GM19452 (cell line): Measurements from ENCODE around the gene DGKZ.
A peak's percentile ranks its signal among the peaks of the same experiment; 100 is the strongest.

Source experiments
- ATAC-seq: cut with Tn5 transposase; IDR thresholded peaks from one replicate; pipeline ENCODE4 v1.9.1; 2021; ENCODE audit not compliant: unreplicated experiment

Gene DGKZ

GRCh38 chr11:46392421-46393230 is 45.4 kb downstream of the DGKZ start:
- ATAC-seq, result peak; percentile 51

- ATAC-seq, result no peak
Measured at GRCh38 chr11:46393231-46393616, 46.0 kb downstream of the DGKZ start.

- no peak for ATAC-seq
Measured at GRCh38 chr11:46393759-46394158, 46.5 kb downstream of the DGKZ start.

DNA sequence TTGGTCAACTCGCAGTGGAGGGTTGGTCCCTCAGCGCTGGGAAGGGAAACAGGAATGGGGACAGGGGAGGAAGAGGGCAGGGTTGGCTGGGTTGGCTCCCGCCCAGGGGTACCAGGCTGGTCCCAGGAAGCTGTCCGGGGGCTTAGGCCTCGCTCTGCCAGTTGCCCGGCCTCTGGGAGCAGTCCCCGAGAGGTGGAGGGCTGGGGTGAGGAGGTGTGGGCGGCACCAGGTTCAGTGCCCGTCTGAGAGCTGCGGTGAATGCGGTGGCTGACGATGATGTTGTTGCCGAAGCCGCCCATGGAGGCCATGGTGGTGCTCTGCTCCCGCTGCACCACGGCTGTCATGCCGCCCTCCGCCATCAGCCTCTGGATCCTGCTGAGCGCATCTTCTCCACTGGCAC is 50.3 kb downstream of the DGKZ start:
- ATAC-seq, result no peak

GRCh38 chr11:46402957-46403902 is 56.0 kb downstream of the DGKZ start:
- ATAC-seq, result no peak

DNA sequence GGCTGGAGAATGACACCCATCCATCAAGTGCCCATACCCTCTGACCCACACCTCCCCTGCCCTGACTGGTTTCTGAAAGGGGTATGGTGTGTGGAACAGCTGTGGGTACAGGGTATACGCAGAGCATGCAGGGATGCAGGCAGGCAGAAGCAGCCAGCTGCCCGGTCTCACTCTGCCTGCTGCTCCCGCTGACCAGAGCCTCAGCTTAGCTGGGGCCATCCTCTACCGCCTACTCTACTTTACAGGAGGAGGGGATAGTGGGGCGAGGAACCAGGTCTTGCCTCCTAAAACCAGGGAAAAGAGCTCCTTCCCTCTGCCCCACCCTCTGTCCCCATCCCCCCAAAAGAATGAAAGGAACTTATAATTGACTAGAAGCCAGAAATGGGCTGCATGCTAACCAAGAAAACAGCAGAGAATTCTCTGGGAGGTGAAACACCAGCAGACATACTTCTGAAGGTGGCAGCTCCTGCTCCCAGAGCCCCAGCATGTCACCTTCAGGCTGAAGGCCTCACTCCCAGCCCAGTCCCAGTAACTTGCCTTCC is 57.3 kb downstream of the DGKZ start:
- no peak for ATAC-seq

GRCh38 chr11:46407635-46408034 is 60.4 kb downstream of the DGKZ start:
- ATAC-seq, result no peak

DNA sequence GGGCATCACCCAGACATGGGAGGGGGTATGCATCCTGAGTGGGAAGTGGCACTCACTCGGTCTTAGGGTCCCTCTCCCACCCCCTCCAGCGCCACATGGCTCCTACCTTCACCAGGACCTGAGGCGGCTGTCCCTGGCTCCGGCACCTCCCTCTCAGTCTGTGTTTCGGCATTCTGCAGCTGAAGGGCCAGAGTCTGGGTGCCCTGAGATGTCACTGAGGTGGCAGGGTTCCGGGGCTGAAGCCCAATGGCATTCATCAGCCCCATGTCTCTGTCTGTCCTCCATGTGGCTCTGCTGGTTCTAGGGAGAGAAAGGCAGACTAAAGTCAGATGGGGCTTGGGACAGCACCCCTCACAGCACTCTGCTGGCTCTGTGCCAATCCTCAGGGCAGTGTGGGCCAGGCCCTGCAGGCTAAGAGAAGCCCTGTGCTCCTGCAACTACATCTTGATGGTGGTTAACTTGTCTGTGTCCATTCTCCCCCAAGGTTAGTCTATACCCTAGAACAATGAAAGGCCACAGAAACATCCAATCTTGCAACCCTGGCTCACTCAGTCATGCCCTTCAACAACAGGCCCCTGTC is 61.2 kb downstream of the DGKZ start:
- no peak for ATAC-seq

GRCh38 chr11:46410021-46410420 is 62.8 kb downstream of the DGKZ start:
- no peak for ATAC-seq

GRCh38 chr11:46413760-46414465 is 66.7 kb downstream of the DGKZ start:
- ATAC-seq, result no peak

DNA sequence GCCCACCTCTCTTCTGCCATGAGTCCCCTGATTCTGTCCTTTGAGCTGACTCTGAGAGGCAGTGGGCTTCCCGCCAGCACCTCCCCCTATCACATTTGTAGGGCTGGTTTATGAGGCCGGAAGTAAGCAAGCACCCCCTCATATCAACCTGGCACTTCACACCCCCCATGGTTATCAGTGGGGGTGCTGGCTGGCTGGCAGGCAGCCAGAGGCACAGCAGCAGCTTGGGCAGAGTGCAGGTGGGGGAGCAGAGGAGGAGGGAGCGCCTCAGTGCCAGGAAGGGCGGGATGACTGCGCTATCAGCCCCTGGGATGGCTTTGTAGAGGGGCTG is 67.2 kb downstream of the DGKZ start:
- no peak for ATAC-seq

DNA sequence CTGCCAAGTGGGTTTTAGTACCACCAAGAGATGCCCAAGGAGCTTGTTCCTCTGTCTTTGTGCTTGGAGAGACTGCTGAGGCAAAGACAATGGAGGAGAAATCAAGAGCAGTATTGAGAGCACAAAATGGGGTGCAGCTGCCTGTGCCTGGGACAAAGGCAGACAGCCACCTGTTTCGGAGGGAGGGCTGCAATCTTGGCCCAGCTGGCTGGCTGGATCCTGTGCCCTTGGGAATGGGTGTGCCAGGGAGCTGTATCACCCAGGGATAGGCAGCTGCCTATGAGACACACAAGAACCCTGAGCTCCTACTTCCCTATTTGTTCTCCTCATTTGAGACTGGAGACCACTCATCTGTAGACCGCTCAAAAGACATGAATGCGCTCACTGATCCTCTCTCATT is 67.6 kb downstream of the DGKZ start:
- ATAC-seq, result no peak

- ATAC-seq, result no peak
Measured at GRCh38 chr11:46417711-46418110, 70.4 kb downstream of the DGKZ start.

- no peak for ATAC-seq
Measured at GRCh38 chr11:46418751-46419150, 71.5 kb downstream of the DGKZ start.

GRCh38 chr11:46420513-46420912 is 73.2 kb downstream of the DGKZ start:
- ATAC-seq, result no peak

GRCh38 chr11:46421257-46421880 is 74.1 kb downstream of the DGKZ start:
- ATAC-seq, result no peak

DNA sequence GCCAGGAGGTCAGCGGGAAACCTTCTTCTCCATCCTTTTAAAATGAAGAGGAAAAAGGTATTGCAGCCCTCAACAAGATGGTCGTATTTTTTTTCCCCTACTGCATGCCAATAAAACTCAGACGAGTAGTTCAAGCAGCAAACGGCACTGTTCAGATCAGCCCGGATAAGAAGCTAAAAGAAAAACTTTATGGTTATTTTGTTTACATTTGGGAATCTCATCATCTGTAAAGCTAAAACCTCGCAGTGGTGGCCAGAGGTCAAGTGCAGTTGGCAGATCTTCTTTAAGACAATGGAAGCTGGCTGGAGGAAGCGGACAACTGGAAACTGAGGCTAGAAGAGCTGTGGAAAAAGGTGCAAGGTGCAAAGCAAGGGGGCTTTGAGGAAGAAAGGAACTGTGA is 75.3 kb downstream of the DGKZ start:
- no peak for ATAC-seq

DNA sequence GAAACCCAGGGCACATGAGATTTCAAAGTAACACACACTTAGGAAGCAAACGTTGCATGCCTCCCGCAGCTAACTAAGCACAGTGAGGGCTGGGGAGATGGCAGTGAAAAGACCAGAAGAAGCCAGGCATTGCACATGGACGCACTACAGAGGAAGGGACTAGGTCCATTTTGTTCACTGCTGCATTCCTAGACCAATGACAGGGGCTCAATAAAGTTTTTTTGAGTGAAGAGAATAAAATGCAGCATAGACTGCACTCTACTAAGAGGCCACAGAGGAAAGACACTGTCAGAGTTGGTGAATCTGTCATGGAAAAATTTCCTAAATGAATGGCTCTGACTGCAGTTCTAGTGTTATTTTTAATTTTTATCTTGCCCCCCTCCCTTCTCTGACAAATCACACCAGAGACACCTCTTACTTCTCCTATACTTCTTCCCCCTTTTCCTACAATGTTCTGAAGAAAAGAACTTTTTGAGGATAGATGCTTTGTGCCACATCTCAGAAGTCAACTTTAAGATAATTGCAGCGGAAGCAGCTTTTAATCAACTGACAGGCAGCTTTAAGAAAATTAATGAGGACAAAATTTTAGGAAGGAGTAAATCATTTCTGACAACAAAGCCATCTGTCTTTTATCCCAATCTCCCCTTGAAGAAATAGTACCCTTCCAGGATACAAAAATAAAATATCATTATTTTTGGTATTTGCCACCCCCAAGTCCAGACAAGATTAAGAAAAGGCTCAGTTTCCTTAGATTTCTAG is 79.1 kb downstream of the DGKZ start:
- no peak for ATAC-seq

DNA sequence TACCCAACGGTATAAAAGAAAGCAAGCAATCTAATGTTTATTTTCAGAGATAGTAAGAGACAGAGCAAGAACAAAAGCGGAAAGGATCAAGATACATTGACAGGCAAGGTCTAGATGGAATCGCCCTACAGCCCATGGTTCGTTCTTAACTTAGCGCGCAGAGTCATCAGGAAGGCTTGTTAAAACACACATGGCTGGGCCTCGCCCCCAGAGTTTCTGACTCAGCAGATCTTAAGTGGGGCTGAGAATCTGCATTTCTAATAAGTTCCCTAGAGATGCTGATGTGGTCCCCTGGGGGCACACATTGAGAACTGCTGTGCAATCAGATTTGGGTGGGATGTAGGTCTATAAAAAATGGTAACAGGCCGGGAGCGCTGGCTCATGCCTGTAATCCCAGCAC is 80.1 kb downstream of the DGKZ start:
- no peak for ATAC-seq

DNA sequence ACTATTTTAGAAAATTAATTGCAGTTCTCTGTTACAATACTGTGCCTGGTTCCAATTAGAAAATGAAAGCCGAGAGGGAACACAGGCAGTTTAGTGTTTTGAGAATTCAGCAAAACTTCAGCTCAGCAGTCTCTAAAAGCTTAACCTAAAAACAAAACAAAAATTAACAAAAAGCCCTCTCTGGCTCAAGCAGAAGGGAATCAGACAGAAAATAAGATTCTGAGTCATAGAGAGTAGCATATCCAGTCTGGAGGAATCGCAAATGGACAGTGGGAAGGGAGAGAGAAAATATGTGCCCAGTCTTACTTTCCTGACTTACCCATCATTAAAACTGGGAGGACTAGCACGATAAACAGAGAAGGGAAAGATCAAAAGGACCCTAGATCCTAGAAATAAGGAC is 82.5 kb downstream of the DGKZ start:
- ATAC-seq, result no peak
